ENCODE data around the gene SMURF1. TPM values are rescaled to one million over a fixed set of nuclear protein-coding genes. Genes with fewer than 3 reads are reported as not detected.

SMURF1 gene
- total and polyA plus RNA-seq, 7 donors, result 8.4 to 18.0 (median 14.1) TPM

- no peak overlapping the region for H3K4me3 ChIP-seq
- TF ChIP-seq CTCF (IDR thresholded peaks at IDR 0.05) (no peak), EP300 (IDR thresholded peaks at IDR 0.05) (no peak), POLR2A (IDR thresholded peaks at IDR 0.05) (no peak), POLR2AphosphoS5 (IDR thresholded peaks at IDR 0.05) (no peak)
- no peaks in the 10 kb centered on the region for H3K36me3 ChIP-seq
- no peak overlapping the region for H3K27ac ChIP-seq
- H3K4me1 ChIP-seq, result peaks cover 0 to 36% (median 19%) of the 10 kb centered on the region in 4 donors
- H3K9me3 ChIP-seq, result no peaks in the 10 kb centered on the region
- H3K27me3 ChIP-seq, result no peaks in the 10 kb centered on the region
- WGBS, 2 donors, result 99% methylated on average over 2 of the region's 2 CpGs
- no peak for DNase-seq
- intact Hi-C loops (cut with DNase I), result no loop called here
These were observed 57.0 kb downstream of the SMURF1 start for GRCh38 chr7:99086944-99087343.

- Histone ChIP-seq H3K4me3 (no peak overlapping the region), H3K9me3 (no peaks in the 10 kb centered on the region), H3K4me1 (peaks cover 0 to 33% (median 17%) of the 10 kb centered on the region in 4 donors), H3K27ac (no peak overlapping the region), H3K27me3 (no peaks in the 10 kb centered on the region), H3K36me3 (no peaks in the 10 kb centered on the region)
- no peak for TF ChIP-seq CTCF (IDR thresholded peaks at IDR 0.05)
- no peak for TF ChIP-seq EP300 (IDR thresholded peaks at IDR 0.05)
- TF ChIP-seq POLR2A (IDR thresholded peaks at IDR 0.05), result no peak
- TF ChIP-seq POLR2AphosphoS5 (IDR thresholded peaks at IDR 0.05), result no peak
- no peak for DNase-seq
- WGBS, 2 donors, result 93 to 94% methylated on average over 5 of the region's 5 CpGs
- intact Hi-C loops (cut with DNase I), result no loop called here
These were observed 57.4 kb downstream of the SMURF1 start for GRCh38 chr7:99086532-99086931.

- TF ChIP-seq CTCF (IDR thresholded peaks at IDR 0.05) (no peak), EP300 (IDR thresholded peaks at IDR 0.05) (no peak), POLR2A (IDR thresholded peaks at IDR 0.05) (no peak), POLR2AphosphoS5 (IDR thresholded peaks at IDR 0.05) (no peak)
- no peaks in the 10 kb centered on the region for H3K9me3 ChIP-seq
- 89% methylated on average over 3 of the region's 3 CpGs for WGBS, 2 donors
- peaks cover 0 to 32% (median 27%) of the 10 kb centered on the region in 4 donors for H3K4me1 ChIP-seq
- intact Hi-C loops (cut with DNase I), result no loop called here
- H3K27me3 ChIP-seq, result no peaks in the 10 kb centered on the region
- H3K27ac ChIP-seq, result no peak overlapping the region
- H3K36me3 ChIP-seq, result no peaks in the 10 kb centered on the region
- DNase-seq, result no peak
- H3K4me3 ChIP-seq, result no peak overlapping the region
These were observed 60.2 kb downstream of the SMURF1 start for GRCh38 chr7:99083733-99084132.

GRCh38 chr7:99083068-99083651, 60.7 kb downstream of the SMURF1 start:
- WGBS, 2 donors, result 62 to 68% methylated on average over 2 of the region's 2 CpGs
- intact Hi-C loops (cut with DNase I), result no loop called here
- peaks cover 0 to 38% (median 32%) of the 10 kb centered on the region in 4 donors for H3K4me1 ChIP-seq
- H3K27me3 ChIP-seq, result no peaks in the 10 kb centered on the region
- no peaks in the 10 kb centered on the region for H3K9me3 ChIP-seq
- no peak overlapping the region for H3K4me3 ChIP-seq
- no peak overlapping the region for H3K27ac ChIP-seq
- no peaks in the 10 kb centered on the region for H3K36me3 ChIP-seq
- TF ChIP-seq CTCF (IDR thresholded peaks at IDR 0.05) (no peak), POLR2A (IDR thresholded peaks at IDR 0.05) (no peak), EP300 (IDR thresholded peaks at IDR 0.05) (no peak), POLR2AphosphoS5 (IDR thresholded peaks at IDR 0.05) (no peak)
- no peak for DNase-seq

GRCh38 chr7:99080679-99081078, 63.2 kb downstream of the SMURF1 start:
- peaks cover 0 to 40% (median 32%) of the 10 kb centered on the region in 4 donors for H3K4me1 ChIP-seq
- intact Hi-C loops (cut with DNase I), result no loop called here
- no peaks in the 10 kb centered on the region for H3K27me3 ChIP-seq
- no peaks in the 10 kb centered on the region for H3K36me3 ChIP-seq
- WGBS, 2 donors, result 89 to 93% methylated on average over 6 of the region's 6 CpGs
- no peaks in the 10 kb centered on the region for H3K9me3 ChIP-seq
- no peak overlapping the region for H3K4me3 ChIP-seq
- TF ChIP-seq EP300 (IDR thresholded peaks at IDR 0.05) (no peak), CTCF (IDR thresholded peaks at IDR 0.05) (no peak), POLR2A (IDR thresholded peaks at IDR 0.05) (no peak), POLR2AphosphoS5 (IDR thresholded peaks at IDR 0.05) (no peak)
- no peak overlapping the region for H3K27ac ChIP-seq
- no peak for DNase-seq

Data from sigmoid colon (tissue), 7 donors.